Right lung (tissue), 10 donors: ENCODE measurements around the gene PTGR2. TPM values are rescaled to one million over a fixed set of nuclear protein-coding genes. Genes with fewer than 3 reads are reported as not detected.
"Not testable (repeated sequence)": the region's sequence is repeated elsewhere in the genome, so short reads cannot be mapped to it uniquely, and the experiment has no call there.

Experiments used
- DNase-seq, 2 donors: peaks; one replicate each; pipeline ENCODE4 v3.0.0-alpha.2; 2013
- long read RNA-seq, 8 donors: transcript quantifications; one replicate each; lab custom pipeline, GENCODE V29; 2026
- polyA plus RNA-seq, 5 donors: library from polyadenylated mRNA; unstranded; fragments of 120-200 nt; gene quantifications; one replicate each; pipeline versions ENCODE4 v1.2.1 to v1.2.3, GENCODE V29; 2013; ENCODE audit warnings: inconsistent platforms in 1 of 5, low replicate concordance in 1 of 5; ENCODE audit not compliant: insufficient read length in 5 of 5, insufficient read depth in 1 of 5

The PTGR2 gene
- 10 to 100 TPM; 10.2 to 18.0 (median 15.1) TPM for polyA plus RNA-seq
- long read RNA-seq, donor 1, partial matches to known transcripts, result 0 of 1 reads
- long read RNA-seq, donor 1, other reads (novel, unspliced or antisense), result 0 of 1 reads
- long read RNA-seq, donor 2, result 0 reads
- long read RNA-seq, donor 3, partial matches to known transcripts, result 16 of 18 reads
- long read RNA-seq, donor 3, other reads (novel, unspliced or antisense), result 0 of 18 reads
- long read RNA-seq, donor 4, result 0 reads
- long read RNA-seq, donor 5, partial matches to known transcripts, result 0 of 2 reads
- long read RNA-seq, donor 5, other reads (novel, unspliced or antisense), result 0 of 2 reads
- long read RNA-seq, donor 6, partial matches to known transcripts, result 0 of 2 reads
- long read RNA-seq, donor 6, other reads (novel, unspliced or antisense), result 0 of 2 reads
- long read RNA-seq, donor 7, partial matches to known transcripts, result 0 of 2 reads
- long read RNA-seq, donor 7, other reads (novel, unspliced or antisense), result 0 of 2 reads
- long read RNA-seq, donor 8, result 0 reads

DNA sequence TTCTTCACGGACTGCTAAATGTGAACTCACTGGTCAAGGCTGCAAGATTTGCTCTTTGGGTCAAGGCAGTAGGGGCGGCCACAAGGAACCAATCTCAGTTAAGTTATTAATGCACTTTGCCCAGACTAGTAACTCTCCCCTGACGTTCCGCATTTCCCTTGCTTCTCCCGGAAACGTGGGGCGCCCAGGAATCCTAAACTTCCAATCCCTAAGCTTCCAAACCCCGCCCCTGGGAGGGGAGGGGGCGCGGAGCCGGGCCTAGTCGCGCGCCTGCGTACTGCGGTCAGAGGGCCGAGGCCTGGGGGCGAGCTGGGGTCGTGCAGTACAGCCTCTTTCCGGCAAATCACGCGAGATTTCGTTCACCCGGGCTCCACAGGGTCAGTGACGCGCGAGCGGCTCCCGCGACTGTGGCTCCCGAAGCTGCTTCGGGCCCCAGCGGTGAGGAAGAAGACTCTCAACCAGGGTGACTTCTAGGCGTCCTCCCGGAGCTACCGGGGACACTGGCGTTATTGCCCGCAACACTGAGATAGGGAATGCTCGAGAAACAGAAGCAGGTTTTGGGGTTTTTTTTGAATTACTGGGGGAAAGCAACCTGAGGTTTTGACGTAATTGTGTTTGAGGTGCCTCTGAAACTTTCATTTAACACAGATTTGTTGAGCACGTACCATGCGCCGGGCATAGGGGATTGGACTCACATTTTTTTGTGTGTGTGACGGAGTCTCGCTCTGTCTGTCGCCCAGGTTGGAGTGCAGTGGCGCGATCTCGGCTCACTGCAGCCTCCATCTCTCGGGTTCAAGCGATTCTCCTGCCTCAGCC is at the start of gene PTGR2:
TSS of gene PTGR2 (plus strand) at position 265 of the 816 bp plus-strand sequence. CDS start 7,032 bp downstream, outside the sequence.
- peak; percentile 97 to 98 for DNase-seq

- no peak for DNase-seq
Observed at GRCh38 chr14:73802431-73803188, 49.0 kb upstream of the PTGR2 start.

DNA sequence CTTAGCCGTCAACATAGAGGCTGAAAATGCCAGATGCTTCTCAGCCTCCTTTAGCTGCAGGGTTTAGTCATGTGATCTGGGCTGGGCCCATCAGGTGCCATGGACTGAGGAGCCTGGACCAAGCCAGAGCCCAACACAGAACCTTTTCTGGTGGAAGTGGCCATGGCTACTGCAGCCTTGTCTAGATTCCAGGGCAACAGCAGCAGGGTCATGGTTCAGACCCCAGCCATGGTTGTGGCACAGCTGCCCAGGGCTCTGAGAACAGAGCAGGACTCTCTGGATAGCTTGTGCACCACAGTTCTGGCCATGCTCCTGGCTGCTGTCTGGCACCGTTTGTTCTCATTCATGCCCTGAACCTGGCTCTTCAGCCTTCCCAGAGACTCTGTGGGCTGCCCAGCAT is 47.0 kb upstream of the PTGR2 start:
- no peak for DNase-seq

DNA sequence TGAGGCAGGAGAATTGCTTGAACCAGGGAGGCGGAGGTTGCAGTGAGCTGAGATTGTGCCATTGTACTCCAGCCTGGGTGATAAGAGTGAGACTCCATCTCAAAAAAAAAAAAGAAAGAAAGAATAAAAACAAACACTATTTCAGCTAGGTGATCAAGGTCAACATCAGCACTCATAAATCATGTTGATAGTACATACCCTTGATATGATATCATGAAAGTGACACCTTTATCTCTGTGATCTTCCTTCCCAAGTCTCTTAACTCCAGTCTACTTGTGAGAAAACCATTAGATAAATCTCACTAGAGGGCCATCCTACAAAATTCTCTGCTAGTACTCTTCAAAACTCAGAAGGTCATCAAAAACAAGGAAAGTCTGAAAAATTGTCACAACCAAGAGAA is 44.2 kb upstream of the PTGR2 start:
- DNase-seq, result no peak

GRCh38 chr14:73809391-73809790 is 42.2 kb upstream of the PTGR2 start:
- DNase-seq, result no peak

GRCh38 chr14:73810478-73811163 is 41.0 kb upstream of the PTGR2 start:
- no peak for DNase-seq

- no peak for DNase-seq
Observed at GRCh38 chr14:73811164-73811503, 40.5 kb upstream of the PTGR2 start.

DNA sequence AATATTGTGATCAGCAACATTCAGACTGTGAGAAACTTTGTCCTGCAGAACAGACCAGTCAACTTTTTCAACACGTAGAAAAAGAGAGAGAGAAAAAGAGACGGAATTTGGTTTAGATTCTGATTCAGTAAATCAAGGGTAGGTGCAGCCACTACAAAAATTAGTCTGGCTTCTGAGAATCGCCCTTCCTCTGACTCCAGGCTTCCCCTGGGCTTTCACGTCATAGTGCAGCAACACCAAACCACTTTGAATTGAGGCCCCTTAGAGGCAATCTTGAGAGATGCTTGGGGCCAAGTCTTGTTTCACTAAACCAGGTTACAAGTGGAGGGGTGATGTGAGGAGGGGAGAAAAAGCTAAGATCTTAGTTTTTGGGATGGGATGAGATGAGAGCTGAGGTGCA is 37.5 kb upstream of the PTGR2 start:
- DNase-seq, result no peak

DNA sequence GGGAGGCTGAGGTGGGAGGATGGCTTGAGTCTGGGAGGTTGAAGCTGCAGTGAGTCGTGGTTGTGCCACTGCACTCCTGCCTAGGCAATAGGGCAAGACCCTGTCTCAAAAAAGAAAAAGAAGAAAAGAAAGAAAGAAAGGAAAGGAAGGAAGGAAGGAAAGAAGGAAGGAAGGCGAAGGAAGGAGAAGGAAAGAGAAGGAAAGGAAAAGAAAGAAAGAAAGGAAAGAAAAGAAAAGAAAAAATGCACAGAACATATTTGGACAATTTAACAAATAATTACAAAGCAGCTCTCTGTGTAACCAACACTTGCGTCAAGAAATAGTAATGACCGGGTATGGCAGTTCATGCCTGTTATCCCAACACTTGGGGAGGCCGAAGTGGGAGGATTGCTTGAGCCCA is 35.8 kb upstream of the PTGR2 start:
- DNase-seq, result no peak

DNA sequence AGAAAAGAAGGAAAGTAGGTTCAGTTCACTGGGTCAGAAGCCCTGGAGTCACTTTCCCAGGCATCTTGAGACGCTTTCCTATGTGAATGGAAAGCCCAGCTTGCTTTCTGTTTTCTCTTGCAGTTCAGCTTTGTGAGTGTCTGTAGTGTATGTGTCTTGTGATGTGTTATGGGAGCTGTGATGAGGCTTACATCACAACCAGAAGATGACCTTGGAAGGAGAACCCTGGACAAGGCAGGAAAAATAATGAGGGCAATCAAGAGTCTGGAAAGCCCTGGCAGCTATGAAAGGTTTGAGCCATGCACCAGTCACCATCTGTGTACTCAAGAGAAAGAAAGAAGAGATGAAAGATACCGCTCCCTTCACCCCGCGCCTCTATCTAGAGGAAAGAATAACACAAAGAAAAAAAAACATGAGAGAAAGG is 35.2 kb upstream of the PTGR2 start:
- no peak for DNase-seq

GRCh38 chr14:73817020-73817655 is 34.5 kb upstream of the PTGR2 start:
- no peak for DNase-seq

DNA sequence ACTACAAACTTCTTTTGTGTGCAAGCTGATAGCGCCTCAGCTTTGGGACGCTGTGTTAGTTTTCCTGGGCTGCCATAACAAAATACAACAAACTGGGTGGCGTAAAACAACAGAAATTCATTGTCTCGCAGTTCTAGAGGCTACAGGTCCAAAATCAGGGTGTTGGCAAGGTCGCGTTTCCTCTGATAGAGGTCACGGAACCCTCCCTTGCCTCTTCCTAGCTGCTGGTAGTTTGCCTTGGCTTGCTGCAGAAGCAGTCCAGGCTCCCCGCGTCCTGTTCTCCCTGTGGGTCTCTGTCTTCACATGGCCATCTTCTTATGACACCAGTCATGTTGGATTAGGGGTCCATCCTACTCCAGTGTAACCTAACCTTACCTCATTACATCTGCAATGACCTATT is 32.8 kb upstream of the PTGR2 start:
- no peak for DNase-seq

- DNase-seq, result no peak
Observed at GRCh38 chr14:73820631-73821030, 31.0 kb upstream of the PTGR2 start.

- DNase-seq, result no peak
Observed at GRCh38 chr14:73823339-73823885, 28.2 kb upstream of the PTGR2 start.

DNA sequence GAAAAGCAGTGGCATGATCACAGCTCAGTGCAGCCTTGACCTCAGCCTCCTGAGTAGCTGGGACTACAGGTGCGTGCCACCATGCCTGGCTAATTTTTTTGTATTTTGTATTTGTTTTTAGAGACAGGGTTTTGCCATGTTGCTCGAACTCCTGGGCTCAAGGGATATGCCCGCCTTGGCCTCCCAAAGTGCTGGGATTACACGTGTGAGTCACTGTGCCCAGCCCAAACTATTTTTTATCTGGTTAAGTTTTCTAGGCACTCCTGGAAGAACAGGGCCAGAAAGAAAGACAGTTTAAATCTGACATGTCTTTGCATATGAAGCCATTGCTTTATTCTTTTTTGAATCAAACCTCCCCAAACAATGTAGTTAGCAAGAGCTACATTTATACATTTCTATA is 27.5 kb upstream of the PTGR2 start:
- no peak for DNase-seq

GRCh38 chr14:73824536-73824935 is 27.1 kb upstream of the PTGR2 start:
- no peak for DNase-seq

- DNase-seq, result peak; percentile 87 to 88
Observed at GRCh38 chr14:73825551-73826188, 26.0 kb upstream of the PTGR2 start.

DNA sequence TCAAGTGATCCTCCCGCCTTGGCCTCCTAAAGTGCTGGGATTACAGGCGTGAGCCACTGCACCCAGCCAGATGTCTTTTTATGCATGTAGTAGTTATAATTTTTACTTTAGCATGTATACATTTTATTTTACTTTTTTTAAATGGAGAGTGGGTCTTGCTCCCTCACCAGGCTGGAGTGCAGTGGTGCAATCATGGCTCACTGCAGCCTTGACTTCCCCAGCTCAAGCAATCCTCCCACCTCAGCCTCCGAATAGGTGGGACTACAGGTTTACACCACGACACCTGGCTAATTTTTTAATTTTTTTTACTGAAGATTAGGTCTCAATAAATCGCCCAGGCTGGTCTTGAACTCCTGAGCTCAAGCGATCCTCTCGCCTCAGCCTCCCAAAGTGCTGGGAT is 24.4 kb upstream of the PTGR2 start:
- not testable (repeated sequence) for DNase-seq

DNA sequence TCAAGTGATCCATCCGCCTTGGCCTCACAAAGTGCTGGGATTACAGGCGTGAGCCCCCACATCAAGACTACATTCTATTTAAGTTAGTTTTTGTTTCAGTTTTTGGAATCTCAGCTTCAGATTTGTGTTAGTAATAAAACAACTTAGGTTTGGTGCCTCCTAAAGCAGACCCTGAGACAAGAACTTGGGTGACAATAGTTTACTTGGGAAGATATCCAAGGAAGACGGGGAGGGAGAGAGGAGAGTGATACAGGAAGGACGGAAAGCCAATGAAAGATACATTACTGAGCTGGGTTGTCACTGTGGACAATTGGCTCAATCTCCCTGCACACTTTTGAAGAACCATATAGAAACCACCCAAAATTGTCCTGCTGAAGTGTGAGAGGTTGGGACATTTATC is 22.6 kb upstream of the PTGR2 start:
- DNase-seq, result no peak
